KOPT-K1 (cell line): ENCODE data around the gene FECH.
"Not testable (repeated sequence)": the region's sequence is repeated elsewhere in the genome, so short reads cannot be mapped to it uniquely, and the experiment has no call there.

Experiments used
- H3K27ac ChIP-seq: fragments of 200-600 bp; sonication (generic); 2 replicates; pipeline ENCODE4 v1.5.1; 2016; ENCODE audit warnings: antibody characterized with exemption, mild to moderate bottlenecking, low read depth, low read length; ENCODE audit not compliant: poor library complexity, severe bottlenecking
- H3K36me3 ChIP-seq: fragments of 200-600 bp; sonication (generic); 2 replicates; pipeline ENCODE4 v1.5.1; 2017; ENCODE audit warnings: antibody characterized with exemption, mild to moderate bottlenecking, low read length, moderate library complexity; ENCODE audit not compliant: insufficient read depth
- H3K9me3 ChIP-seq: fragments of 200-600 bp; sonication (generic); 2 replicates; pipeline ENCODE4 v1.5.1; 2017; ENCODE audit warnings: antibody characterized with exemption, low read length, mild to moderate bottlenecking; ENCODE audit not compliant: insufficient read depth, poor library complexity, severe bottlenecking

FECH gene

DNA sequence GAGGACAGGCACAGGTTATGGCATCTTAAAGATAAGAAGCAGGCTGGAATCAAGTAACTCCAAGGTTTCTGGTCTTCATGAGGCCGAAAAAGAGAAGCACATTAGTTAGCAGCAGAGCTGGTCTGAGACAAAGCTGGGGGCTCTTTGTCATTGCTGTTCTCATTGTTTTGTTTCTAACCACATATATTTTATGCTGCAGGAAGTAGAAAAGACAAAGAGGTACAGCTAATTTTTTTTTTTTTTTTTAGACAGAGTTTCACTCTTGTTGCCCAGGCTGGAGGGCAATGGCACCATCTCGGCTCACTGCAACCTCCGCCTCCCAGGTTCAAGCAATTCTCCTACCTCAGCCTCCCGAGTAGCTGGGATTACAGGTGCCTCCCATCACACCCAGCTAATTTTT, 6.2 kb upstream of the FECH start:
- not testable (repeated sequence) for H3K36me3 ChIP-seq, H3K9me3 ChIP-seq, H3K27ac ChIP-seq

DNA sequence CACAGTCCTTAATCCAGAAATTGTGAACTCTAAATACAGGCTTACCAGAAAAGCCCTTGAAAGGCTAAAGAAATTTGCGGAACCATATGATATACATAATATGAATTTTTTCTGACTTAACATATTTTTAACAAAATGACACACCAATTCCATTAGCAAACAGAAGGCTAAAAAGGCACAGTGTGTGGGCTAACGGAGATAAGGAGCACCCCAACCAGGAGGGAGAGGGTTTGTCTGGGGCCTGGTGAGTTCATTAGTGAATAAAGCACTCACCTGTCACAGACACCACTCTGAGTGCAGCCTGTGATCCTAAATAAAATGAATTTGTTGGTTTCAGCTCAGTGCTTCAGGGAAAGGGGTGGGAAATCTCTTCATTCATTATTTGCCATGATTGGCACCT, 2.7 kb upstream of the FECH start:
- no peaks in the 10 kb centered on the region for H3K9me3 ChIP-seq
- no peaks in the 10 kb centered on the region for H3K36me3 ChIP-seq
- H3K27ac ChIP-seq, result no peak overlapping the region

DNA sequence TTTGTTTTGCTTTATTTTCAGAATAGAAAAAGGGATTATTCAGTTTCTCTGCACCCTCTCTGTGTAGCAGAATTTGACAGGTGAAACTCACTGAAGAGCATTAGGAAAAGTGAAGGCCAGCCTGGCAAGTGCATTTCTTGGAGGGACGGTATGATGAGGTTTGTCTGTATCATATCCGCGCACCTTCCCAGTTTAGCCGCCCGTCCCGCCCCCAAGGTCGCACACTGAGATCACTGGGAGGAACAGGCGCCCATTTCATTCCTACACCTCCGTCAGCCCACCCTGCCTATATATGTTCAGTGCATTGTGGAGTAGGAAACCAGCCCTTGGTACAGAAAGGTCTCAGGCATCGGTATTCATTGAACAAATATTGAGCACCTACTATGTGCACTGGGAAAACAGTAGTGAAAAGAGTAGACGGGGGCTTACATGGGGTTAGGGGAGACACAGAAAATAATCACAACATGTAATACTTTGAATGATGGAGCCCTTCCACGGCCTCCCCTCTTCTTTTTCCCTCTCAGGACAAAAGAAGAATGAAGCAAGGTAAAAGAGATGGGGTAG, 678 bp upstream of the FECH start:
- Histone ChIP-seq H3K27ac (peak overlapping the region; percentile 57), H3K9me3 (no peaks in the 10 kb centered on the region), H3K36me3 (peaks cover 9% of the 10 kb centered on the region; the same call in 1 of the 2 replicates)

DNA sequence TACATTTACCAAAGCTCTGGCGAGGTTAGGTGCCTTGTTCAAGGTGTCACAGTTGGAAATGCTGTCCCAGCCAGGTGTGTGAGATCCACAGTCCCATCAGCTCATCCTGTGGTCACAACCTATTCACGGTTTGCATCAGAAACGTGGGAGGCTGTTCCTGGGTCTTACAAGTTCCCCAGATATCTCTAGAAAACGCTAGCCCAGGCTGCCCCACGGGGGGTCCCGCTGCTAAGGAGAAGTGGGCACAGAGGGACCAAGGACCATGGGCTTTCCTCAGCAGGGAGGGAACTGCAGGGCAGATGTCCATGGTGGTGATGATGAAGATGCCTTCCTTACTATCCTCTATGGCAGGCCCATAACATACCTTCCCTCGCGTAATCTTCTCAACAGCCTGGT, 649 bp downstream of the FECH start:
- Histone ChIP-seq H3K9me3 (no peaks in the 10 kb centered on the region), H3K27ac (peak overlapping the region; percentile 57), H3K36me3 (peaks cover 9% of the 10 kb centered on the region; the same call in 1 of the 2 replicates)

DNA sequence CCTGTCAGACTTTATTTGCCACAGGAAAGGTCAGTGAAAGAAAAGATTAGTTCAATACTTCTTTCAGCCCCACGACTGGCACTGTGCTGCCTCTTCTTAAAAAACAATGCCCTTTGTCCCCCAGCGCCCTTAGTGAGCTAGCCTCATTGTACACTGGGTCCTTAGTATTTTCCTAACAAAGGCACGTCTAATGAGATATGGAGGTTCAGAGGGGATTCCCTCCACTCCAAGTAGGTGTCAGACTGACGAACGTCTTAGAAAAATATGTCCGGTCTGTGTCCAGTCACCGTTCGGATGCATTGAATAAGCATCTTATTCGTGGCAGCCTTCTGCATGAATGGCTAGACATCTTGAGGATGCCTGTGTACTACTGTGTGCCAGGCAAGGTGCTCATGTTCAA, 1.1 kb downstream of the FECH start:
- H3K27ac ChIP-seq, result no peak overlapping the region
- H3K36me3 ChIP-seq, result peaks cover 9% of the 10 kb centered on the region; the same call in 1 of the 2 replicates

DNA sequence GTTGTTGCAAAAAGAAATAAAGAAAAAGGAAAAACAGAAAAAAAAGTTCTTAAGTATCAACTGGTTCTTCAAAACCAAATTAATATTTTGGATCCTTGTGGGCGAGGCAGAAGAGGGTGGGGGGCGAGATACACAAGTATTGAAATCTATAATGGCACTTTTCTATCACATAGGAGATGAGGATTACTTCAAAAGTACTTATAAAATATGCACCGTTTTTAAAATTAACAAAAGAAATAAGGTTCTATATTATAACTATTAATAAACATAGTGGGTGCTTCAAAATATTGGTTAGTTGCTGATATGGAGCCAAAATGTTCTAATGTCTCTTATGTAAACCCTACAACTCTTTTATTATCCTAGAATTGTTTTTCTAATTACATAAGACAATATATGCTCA, 2.1 kb downstream of the FECH start:
- Histone ChIP-seq H3K36me3 (peaks cover 11% of the 10 kb centered on the region; the same call in 1 of the 2 replicates), H3K9me3 (no peaks in the 10 kb centered on the region), H3K27ac (no peak overlapping the region)

More for the DNA sequence above, 1.1 kb downstream of the FECH start:
- H3K9me3 ChIP-seq, result no peaks in the 10 kb centered on the region

DNA sequence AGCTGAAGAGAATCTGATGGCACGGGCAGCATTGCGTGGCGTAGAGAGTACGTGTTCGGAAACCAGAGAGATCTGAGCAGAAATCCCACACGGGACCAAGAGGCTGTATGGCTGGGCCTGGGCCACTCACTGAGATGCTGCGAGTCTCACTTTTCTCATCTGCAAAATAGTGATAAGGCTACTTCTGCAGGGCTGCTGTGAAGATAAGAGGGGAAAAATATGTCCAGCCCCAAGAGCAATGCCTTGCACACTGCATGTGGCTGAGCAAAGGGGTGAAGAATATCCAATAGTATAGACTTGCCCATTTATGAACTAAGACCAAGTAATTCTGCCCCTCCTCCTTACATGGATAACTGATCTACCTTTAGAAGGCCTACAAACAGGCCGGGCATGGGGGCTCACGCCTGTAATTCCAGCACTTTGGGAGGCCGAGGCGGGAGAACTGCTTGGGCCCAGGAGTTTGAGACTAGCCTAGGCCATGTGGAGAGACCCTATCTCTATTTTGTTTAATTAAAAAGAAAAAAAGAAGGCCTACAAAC, 3.1 kb downstream of the FECH start:
- peaks cover 18% of the 10 kb centered on the region; the same call in 1 of the 2 replicates for H3K36me3 ChIP-seq
- H3K27ac ChIP-seq, result no peak overlapping the region
- no peaks in the 10 kb centered on the region for H3K9me3 ChIP-seq

DNA sequence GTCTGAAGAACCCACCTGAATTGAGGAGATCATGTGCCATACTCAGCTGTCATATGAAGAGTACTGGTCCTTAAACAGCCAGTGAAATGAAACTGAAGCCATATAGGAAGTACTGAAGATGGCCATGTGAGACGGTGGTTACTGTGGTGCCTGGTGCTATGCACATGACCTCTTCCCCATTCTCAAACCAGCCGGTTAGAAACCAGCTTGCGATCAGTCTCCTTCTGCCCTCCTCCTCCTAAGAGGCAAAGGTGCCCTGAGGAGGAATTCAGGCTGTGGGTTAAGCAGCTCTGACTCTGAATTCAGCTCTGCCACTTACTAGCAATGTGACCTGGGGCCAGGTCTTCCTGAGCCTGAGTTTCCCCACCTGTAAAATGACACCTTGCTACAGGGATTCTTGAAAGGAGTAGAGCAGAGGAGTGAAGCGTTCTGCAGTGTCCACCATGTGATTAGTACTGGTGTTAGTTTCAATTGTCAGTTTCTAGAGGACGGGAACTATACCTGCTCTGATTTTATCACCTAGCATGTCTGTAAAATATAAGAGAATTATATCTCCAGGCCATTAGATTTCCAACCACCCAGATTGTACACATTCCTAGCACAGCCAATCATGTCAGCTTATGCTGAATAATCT, 5.1 kb downstream of the FECH start:
- peaks cover 30% of the 10 kb centered on the region for H3K36me3 ChIP-seq
- H3K27ac ChIP-seq, result peak overlapping the region; percentile 23
- no peaks in the 10 kb centered on the region for H3K9me3 ChIP-seq

DNA sequence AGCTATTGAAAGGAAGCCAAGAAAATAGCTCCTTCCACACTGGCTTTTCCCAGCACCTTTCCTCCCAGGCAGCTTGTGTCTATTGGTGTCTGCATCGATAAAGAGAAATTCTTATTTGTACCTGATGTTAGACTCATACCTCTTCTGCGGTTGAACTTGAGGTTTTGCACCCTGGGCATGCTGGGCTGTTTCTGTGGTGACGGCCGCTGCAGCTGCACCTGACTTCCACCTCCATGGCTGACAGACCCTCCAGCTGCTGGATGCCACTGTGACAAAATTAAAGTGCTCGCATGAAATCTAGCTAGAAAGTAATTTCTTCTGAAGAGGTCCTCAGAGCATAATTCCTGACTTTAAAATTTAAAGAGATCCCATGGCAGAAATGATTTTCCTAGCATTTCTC, 6.6 kb downstream of the FECH start:
- Histone ChIP-seq H3K27ac (peak overlapping the region; percentile 23), H3K36me3 (peaks cover 41% of the 10 kb centered on the region), H3K9me3 (no peaks in the 10 kb centered on the region)

DNA sequence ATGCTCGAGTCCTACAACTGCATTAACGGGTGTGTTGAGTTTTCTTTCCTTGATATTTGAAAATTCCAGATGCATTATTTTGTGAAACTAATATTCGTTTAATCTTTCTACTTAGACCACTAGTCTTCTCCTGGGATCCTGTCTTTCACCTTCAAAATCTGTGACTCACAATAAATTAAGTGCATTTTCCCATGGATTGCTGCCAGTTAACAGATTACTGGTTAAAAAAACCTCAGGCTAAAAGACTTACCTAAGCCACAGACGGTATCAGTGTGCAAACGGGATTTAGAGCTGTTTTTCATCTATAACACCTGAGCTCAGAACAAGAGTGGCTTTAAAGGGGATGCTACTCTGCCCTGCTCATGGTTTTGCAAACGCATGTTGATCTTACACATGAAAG, 10.2 kb downstream of the FECH start:
- Histone ChIP-seq H3K27ac (no peak overlapping the region), H3K36me3 (peaks cover 51% of the 10 kb centered on the region), H3K9me3 (no peaks in the 10 kb centered on the region)

DNA sequence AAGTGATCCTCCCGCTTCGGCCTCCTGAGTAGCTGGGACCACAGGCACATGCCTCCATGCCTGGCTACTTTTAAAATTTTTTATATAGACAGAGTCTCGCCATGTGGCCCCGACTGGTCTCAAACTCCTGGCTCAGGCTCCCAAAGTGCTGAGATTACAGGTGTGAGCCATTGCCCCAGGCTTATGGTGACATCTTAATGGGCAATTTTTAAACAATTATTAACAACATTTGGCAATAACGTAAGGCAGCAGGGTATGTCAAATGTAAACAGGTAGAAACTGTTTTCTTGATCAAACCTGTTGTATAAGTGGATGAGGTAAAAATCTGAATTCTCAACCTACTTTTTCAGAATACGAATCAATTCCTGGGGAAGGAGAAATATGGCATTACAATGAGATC, 11.0 kb downstream of the FECH start:
- Histone ChIP-seq H3K9me3 (no peaks in the 10 kb centered on the region), H3K27ac (no peak overlapping the region), H3K36me3 (peaks cover 58% of the 10 kb centered on the region)

DNA sequence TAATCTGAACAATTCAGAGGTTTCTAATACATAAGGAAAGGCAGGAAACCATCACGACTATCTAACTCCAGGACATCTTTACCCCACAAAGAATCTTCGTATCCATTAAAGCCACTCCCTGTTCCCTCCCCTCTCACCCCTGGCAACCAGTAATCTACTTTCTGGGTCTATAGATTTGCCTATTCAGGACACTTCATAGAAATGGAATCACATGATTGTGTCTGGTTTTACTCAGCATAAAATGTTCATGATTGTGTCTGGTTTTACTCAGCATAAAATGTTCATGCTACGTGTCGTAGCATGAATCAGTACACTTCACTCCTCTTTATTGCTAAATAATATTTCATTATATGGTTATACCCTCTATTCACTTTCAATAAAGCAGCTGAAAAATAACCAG, 11.6 kb downstream of the FECH start:
- Histone ChIP-seq H3K27ac (no peak overlapping the region), H3K9me3 (no peaks in the 10 kb centered on the region), H3K36me3 (peaks cover 65% of the 10 kb centered on the region)

DNA sequence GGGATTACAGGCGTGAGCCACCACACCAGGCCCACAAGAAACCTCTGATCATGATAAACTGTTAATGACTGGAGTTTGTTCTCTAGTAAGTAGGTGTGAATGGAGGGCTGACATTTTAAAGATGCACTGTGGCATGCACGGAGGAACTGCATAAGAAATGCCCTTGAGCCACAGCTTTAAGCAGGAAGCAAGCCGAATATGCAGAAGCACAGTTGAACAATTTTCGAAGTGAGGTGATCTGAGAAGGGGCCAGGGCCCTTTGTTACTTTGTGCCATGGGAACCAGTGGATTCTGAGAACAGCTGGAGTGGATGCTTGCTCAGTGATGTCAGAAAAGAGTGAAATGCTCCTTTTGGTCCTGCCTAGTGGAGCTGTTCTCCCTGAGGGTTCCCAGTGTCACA, 16.3 kb downstream of the FECH start:
- H3K9me3 ChIP-seq, result no peaks in the 10 kb centered on the region
- H3K27ac ChIP-seq, result no peak overlapping the region
- peaks cover 78% of the 10 kb centered on the region for H3K36me3 ChIP-seq

DNA sequence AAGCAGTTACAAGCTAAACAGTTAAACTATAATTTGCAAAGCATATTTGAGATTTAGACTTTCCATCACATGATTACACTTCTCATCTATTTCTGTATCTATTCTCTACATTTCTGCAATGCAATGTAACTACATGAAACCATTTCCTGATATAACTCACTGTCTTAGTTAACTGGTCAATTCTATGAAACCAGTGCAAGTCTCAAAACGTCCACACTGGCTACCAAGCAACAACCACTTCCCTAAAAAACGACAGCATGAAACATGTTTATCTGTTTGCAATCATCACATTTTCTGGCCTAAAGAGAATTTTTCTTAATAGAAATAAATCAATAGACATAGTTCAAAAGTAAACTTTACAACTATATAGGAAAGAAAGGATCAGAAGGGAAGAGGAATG, 17.4 kb downstream of the FECH start:
- H3K27ac ChIP-seq, result no peak overlapping the region
- H3K36me3 ChIP-seq, result peaks cover 87% of the 10 kb centered on the region
- H3K9me3 ChIP-seq, result no peaks in the 10 kb centered on the region

DNA sequence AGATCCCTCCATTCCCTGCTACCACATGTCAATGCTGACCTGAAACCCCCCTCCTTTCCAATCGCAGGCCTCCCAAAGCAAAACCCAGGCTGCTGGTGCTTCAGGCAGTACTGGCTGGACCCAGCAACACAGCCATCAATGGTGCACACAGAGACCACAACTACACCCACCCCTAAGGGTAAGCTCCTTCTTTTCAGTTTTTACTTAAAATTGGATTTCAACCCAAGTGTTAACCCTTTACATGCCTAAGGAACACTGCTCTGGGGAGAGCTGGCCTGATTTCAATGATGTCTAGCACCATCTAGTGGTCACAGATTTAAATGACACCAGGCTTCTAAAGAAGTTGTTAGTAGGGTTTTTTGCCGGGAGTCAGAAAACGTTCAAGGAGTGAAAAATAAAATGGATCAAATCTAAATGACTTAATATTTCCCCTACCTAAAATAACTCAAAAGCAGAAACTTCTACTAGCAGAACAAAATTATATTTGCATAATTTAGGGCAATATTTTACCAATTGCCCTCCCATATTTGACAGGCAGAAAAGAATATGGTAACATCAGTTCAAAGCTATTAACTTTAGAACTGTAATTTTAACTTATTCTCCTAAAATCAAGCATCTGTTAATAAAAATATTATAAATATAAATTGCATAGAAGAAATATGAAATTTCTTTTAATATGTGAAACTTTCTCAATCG, 24.6 kb downstream of the FECH start:
- Histone ChIP-seq H3K9me3 (no peaks in the 10 kb centered on the region), H3K27ac (no peak overlapping the region), H3K36me3 (peaks cover 64% of the 10 kb centered on the region)
